ENCODE data around the gene FTSJ1.
"Not testable (repeated sequence)": the region's sequence is repeated elsewhere in the genome, so short reads cannot be mapped to it uniquely, and the experiment has no call there.

The FTSJ1 gene

DNA sequence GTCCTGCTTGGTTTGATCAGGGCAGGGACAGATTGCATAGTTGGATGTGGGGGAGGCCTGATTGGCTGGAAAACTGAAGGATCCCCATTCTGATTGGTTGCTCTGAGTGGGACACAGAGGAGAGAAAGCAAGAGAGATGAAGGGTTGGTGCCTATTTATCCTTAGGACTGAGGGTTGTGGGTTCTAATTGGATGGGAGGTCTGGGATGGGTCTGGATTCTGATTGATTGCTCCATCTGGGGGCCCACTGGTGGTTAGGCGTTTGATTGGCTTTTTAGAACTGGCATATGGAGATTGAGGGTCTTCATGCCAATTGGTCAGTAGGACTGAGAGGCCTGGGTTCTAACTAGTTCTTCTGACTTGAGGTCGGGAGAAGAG, 45.0 kb downstream of the FTSJ1 start:
- in situ Hi-C loops (cut with MboI; ENCODE audit: low sequenced_read_pairs) = no loop called here

DNA sequence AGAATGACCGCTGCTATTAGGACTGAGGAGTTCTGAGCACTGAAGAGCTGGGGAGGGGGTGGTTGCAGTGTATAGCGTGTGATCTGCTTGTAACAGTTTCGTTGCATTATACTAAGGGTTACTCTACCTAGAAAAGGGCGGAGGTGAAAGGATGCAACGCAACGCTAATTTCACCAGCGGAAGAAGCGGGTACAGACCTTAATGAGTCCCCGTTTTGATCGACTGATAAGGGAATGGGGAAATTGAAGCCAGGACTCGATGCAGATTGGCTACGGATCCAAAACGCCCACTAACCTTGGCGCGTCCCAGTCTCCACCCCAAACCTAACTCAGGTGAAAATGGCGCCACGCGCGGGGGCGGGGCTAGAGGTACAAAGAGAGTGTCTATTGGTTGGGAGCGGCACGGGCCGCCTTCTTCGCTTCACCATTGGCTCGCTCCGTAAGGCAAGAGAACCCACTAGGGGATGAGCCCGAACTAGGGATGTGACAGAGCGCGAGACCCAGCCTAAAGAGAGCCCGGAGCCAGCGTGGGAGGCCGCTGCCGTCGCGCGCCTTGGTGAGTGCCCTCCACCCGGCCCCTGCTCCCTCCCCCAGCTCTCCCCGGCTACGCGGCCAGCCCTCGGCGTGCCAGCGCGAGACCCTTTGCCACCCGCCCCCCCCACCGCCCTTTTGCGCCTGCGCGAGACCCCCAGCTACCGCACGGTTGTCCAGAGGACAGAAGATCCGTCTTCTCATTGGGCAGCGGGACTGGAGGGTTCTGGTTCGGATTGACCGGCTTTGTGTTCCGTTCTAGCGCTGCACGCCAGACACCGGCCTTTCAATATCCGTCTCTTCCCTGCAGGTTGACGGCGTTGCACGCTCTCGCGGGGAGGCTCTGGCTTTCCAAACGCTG, 45.6 kb downstream of the FTSJ1 start, which contains the start of gene EBP:
EBP (plus strand) TSS at position 456 of the 891 bp plus-strand sequence. CDS start 1,964 bp downstream, outside the sequence.
- in situ Hi-C loops (cut with MboI; ENCODE audit: low sequenced_read_pairs) = no loop called here

DNA sequence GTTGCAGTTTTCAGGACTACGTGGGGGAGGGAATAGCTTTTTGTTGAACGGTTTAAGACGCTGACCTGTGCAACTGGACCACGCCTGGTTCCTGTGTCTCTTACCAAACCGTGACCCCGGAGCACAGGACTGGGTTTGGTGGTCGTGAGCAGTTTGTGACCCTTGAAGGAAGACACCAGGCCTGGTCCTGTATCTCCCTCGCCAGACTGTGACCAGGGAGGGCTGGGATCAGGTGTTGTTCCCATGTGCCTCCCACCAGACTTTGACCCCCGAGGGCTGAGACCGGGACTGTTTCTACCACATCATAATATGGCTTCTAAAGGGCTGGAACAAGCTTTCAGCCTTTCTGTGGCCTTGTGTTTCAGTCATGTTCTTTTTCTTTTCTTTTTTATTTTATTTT, 46.3 kb downstream of the FTSJ1 start:
- in situ Hi-C loops (cut with MboI; ENCODE audit: low sequenced_read_pairs) = no loop called here

GRCh38 chrX:48523682-48524081, 47.7 kb downstream of the FTSJ1 start:
- in situ Hi-C loops (cut with MboI; ENCODE audit: low sequenced_read_pairs) = no loop called here

- in situ Hi-C loops (cut with MboI; ENCODE audit: low sequenced_read_pairs) = not testable (repeated sequence)
Measured at GRCh38 chrX:48525853-48526252, 49.9 kb downstream of the FTSJ1 start.

DNA sequence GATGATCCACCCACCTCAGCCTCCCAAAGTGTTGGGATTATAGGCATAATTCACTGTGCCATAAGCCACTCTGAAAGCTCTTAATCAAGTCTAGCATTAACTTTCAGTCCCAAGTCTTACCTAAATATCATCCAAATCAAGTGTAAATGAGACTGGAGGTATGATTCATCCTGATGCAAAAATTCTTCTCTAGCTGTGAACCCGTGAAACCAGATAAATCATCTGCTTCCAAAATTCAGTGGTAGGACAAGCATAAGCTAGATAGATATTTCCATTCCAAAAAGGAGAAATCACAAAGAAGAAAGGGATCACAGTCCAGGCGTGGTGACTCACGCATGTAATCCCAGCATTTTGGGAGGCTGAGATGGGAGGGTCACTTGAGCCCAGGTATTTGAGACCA, 54.7 kb downstream of the FTSJ1 start:
- in situ Hi-C loops (cut with MboI; ENCODE audit: low sequenced_read_pairs) = no loop called here

- in situ Hi-C loops (cut with MboI; ENCODE audit: low sequenced_read_pairs) = no loop called here
Measured at GRCh38 chrX:48531358-48531959, 55.5 kb downstream of the FTSJ1 start.

- in situ Hi-C loops (cut with MboI; ENCODE audit: low sequenced_read_pairs) = no loop called here
Measured at GRCh38 chrX:48532161-48532560, 56.2 kb downstream of the FTSJ1 start.

GRCh38 chrX:48533165-48533564, 57.2 kb downstream of the FTSJ1 start:
- in situ Hi-C loops (cut with MboI; ENCODE audit: low sequenced_read_pairs) = no loop called here
